GM19025 (cell line): ENCODE data around the gene SSB.
"Not testable (repeated sequence)": the region's sequence is repeated elsewhere in the genome, so short reads cannot be mapped to it uniquely, and the experiment has no call there.

Experiments used
- ATAC-seq: cut with Tn5 transposase; IDR thresholded peaks from one replicate; pipeline ENCODE4 v1.9.1; 2021; ENCODE audit warnings: mild to moderate bottlenecking, low read depth, moderate library complexity; ENCODE audit not compliant: unreplicated experiment

The SSB gene

DNA sequence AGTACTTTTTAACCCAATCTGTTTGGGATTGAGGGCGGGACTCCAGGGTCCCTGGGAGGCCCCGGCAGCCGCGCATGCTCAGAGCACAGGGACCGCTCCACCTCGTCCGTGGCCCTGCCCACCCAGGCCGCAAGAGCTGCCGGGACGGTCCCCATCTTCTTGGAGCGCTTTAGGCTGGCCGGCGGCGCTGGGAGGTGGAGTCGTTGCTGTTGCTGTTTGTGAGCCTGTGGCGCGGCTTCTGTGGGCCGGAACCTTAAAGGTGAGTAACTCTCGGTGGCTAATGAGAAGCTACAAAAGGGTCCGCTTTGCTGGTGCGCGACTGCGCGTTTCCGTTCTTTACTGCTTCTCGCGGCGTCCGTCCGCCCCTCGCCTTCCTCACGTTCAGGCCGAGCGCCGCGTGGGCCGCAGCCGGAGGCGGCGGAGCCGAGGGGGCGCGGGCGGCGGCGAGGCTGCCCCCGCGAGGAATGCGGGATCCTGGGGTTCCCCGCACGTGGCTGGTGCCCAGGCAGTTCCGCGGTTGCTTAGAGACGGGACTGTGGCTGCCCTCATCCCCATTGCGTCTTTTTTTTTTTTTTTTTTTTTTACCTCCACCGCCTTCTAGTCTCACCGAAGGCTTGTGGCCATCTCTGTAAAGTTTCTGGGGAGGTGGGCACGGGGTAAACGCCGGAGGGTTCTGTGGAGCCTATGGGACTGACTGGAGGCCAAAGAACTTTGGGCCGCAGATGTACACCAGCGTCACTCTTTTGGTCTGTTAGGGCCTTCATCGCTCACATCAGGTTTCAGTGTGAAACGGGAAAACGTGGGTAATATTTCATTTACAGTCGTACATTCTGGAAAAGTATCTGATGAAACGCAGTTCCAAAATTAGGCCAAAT, at the start of gene SSB:
Gene SSB (plus strand): TSS at position 154 of the 875 bp plus-strand sequence. CDS start 2,090 bp downstream, outside the sequence.
- ATAC-seq, result peak; percentile 96

DNA sequence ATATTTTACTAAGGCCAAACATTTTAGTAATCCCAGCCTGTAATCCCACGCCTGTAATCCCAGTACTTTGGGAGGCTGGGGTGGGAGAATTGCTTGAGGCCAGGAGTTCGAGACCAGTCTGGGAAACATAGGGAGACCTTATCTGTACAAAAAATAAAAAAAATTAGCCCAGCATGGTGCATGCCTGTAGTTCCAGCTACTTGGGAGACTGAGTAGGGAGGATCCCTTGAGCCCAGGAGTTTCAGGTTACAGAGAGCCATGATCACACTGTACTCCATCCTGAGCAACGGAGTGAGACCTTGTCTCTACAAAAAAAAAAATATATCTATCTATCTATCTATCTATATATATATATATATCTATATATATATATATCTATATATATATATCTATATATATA, 45.9 kb upstream of the SSB start:
- ATAC-seq, result no peak

DNA sequence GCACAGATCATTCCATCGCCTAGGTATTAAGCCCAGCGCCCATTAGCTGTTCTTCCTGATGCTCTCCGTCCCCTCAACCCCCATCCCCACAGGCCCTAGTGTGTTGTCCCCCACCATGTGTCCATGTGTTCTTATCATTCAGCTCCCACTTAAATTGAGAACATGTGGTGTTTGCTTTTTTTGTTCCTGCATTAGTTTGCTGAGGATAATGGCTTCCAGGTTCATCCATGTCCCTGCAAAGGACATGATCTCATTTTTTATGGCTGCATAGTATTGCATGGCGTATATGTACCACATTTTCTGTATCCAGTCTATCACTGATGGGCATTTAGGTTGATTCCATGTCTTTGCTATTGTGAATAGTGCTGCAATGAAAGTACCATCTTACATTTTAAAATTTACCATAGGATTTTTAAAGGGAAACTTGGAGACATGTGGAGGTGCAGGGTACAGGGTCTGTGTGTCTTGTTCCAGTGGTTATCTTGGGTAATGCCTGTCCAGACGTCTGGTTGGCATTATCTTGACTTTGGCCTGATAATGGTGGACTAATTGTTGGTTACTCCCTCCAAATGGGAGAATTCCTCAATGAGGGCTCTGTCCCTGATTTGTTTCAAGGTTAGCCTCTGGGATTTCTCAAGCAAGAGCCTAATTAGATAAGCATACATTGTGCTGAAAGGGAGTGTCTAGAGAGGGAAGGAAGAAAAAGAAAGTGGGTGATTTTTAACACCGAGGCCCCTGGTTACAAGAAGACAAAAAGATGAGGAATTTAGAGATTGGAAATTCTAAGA, 43.4 kb upstream of the SSB start:
- ATAC-seq, result no peak

DNA sequence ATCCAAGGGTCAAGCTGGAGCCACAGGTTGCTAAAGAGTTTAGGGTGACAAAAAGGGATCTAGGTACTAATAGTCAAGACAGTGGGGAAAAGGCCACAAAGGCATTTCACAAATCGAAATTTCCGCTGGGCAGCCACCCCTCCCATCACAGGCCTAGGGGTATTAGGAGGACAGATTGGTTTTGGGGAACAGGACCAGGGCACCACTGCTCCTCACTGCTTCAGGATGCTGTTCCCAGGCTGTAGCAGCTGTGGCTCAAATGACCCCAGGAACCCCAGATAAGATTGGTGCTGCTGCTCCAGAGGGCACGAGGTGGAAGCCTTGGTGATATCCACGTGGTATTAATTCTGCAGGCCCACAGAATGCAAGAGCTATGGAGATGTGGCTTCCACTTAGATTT, 42.3 kb upstream of the SSB start:
- no peak for ATAC-seq

DNA sequence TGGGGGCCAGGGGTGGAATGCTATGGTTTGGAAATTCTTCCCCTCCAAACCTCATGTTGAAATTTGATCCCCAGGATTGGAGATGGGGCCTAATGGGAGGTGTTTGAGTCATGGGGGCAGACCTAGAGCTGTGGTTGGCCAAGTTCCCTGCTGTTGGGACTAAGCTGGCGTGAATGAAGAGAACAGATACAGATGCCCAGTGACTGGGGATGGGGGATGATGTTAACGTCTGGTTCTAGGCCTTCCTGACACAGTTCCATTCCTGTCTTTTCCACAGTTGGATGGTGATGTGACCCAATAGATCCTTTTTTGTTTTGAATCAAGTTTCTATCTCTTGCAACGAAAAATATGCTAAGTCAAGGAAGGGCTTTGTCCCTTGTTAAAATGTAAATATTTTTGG, 41.3 kb upstream of the SSB start:
- no peak for ATAC-seq

DNA sequence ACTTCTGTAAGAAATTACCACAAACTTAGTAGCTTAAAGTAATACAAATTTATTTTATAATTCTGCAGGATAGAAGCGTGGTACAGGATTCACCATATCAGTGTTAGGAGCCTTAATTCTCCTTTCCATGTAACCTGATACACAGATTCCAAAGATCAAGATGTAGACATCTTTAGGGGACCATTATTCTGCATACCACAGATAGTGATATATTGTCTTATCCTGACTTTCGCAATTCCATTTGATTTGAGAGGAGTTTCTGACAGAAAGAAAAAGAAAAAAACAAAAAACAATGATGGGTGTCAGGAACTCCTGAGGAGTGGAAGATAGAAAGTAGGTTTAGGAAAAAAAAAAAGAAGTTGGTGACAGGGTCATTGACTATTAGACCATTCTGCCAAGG, 40.9 kb upstream of the SSB start:
- ATAC-seq, result no peak

DNA sequence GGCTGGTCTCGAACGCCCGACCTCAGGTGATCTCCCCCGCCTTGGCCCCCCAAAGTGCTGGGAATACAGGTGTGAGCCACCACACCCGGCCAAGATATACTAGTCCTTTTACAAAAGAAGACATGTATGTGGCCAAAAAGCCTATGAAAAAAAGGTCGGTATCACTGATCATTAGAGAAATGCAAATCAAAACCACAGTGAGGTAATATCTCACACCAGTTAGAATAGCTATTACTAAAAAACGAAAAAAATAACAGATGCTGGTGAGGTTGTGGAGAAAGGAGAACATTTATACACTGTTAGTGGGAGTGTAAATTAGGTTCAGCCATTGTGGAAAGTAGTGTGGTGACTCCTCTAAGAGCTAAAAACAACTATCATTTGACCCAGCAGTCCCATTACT, 38.7 kb upstream of the SSB start:
- ATAC-seq, result no peak

DNA sequence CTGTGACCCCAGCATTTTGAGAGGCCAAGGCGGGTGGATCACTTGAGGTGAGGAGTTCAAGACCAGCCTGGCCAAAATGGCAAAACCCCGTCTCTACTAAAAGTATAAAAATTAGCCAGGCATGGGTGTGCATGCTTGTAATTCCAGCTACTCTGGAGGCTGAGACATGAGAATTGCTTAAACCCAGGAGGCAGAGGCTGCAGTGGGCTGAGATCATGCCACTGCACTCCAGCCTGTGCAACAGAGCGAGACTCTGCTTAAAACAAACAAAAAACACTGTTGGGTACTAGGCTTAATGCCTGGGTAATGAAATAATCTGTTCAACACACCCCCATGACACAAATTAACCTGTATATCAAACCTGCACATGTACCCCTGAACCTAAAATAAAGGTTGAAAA, 37.9 kb upstream of the SSB start:
- ATAC-seq, result not testable (repeated sequence)

DNA sequence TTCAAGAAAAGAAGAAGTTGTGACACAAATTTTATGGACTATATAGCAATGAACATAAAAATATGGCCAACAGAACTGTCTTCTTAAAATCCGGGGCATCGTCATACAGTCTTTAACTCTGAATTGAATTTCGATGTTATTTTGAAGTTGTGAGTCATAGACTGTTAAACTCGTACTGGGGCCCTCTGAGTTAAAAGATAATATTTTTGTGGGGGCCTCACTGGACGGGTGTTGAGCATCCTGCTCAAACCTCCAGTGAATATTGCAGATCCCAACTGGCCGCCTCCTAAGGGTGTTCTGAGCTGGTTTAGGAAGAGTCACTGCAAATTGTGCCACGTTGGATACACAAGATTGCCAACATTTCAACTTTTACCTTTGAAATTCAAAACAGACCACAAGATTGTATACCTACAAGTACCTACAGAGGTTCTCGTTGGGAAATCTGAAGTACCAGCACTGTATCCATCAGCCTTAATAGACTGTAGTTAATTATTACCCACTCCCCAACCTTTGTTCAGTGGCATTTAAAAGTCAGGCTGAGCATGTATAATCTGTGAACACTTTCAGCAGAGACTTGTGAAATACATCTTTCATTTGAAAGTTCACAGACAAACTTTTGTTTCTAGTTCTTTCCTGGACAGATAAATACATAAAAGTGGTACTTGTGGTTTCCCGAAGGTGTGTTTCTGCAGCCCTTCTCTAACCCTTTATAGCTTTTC, 37.3 kb upstream of the SSB start:
- ATAC-seq, result no peak

DNA sequence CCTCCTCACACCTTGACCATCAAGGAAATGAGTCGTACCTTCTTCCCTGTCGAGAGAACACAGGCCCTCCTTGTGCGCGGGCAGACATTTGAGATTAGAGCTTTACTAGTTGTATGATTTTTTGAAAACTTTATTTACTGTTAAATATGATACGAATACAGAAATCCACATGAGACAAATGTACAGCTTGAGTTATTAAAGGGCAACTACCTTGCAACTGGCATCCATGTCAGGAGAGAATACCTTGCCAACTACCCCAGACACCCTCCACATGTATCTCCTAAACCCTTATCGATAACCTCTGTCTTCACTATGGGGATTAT, 36.7 kb upstream of the SSB start:
- ATAC-seq, result no peak

DNA sequence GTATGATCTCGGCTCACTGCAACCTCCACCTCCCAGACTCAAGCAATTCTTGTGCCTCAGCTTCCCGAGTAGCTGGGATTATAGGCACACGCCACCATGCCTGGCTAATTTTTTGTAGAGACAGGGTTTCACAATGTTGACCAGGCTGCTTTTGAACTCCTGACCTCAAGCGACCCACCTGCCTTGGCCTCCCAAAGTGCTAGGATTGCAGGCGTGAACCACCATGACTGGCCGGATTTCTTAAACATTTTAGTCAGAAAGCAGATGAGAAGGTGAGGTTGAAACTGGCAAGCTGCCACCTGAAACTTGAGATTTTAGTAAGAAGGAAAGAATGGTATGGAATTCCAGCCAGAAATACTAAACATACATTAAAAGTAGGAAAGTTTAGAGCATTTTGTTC, 33.1 kb upstream of the SSB start:
- ATAC-seq, result no peak

DNA sequence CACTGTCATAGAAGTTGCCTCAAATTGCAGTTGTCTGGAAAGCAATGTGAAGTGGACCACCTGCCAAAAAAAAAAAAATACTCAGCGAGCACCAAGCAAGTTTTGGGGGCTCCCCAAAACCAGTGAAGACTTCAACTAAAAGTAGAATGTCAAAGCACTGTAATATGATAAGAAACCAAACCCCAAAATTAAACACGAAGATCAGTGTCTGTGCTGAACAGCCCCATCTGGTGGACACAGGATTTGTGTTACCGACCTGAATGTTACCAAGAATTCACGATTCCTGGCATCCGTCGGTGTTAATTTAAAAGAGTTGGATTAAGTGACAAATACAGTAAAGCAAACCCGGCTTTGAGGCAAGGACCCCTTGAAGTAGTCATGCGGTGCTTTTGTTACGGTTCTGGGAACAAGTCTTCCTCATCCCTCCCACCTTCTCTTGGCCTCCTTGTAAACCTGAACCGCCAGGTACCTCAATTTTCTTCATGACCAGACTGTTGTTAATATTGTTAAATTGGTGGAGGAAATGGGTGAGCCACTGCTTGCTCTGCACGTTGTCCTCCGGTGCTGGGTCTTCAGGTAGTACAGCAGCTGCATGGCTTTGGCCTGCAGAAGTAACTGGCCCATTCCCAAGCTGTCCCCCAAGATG, 31.3 kb upstream of the SSB start:
- ATAC-seq, result no peak

DNA sequence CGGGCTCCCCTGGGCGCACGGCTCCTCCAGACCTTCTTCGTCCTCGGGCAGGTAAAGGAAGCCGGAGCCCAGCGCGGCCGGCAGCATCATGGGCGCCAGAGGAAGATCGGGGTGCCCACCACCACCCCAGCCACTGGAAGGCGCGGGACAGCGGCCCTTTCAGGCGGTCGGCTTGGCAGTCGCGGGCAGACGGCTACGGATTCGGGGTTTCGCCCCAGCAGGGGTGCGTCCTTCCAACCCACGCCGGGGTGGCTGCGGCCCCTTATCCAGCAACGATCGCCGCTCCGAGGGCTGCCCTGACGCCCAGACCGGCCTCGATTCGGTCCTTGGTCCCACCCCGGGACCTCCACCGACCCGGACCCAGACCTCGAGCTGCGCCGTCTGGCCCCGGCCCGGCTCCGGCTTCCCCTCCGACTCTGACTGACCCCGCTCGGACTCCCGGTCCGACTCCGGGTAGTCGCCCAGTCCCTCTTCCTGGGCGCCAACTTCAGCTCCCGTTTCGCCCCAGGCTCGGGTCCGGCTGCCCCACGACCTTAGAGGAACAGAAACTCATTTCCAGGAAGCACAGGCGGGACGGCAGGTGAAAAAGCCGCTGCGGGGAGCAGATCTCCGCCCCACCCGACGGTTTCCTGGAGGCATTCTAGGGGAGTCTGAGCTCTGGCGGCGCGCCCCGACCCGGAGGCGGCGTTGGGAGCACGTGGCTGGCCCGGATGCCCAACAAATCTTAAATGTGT, 30.2 kb upstream of the SSB start:
- ATAC-seq, result no peak

DNA sequence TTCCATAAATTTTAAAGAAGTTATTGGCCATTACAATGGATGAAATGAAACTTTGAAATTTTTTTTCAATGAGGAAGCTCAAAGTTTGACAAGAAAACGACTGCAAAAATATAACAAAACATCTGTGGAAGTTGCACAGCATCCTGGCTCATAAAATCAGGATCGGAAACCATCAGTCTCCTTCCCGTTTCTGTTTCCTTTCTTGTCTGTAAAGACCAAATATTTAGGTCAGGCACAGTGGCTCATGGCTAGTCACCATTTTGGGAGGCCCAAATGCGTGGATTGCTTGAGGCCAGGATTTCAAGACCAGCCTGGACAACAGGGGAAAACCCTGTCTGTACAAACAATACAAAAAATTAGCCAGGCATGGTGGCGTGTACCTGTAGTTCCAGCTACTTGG, 27.6 kb upstream of the SSB start:
- ATAC-seq, result no peak

DNA sequence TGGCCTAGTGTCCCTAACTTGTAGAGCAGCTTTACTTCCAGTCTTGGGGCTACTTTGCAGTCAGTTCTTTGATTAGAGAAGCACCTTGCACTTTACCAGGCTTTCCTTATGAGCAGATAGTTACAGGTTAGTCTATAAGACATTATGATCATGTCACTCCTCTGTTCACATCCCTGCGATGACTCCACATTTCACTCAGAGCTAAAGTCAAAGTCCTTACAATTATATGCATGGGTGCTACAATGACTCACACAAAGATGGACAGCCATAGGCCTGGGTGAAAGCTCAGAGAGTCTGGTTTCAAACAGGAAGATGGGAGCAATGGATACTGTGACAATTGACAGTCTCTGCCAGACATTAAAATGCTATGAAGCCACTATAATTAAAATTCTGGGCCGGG, 27.1 kb upstream of the SSB start:
- no peak for ATAC-seq

DNA sequence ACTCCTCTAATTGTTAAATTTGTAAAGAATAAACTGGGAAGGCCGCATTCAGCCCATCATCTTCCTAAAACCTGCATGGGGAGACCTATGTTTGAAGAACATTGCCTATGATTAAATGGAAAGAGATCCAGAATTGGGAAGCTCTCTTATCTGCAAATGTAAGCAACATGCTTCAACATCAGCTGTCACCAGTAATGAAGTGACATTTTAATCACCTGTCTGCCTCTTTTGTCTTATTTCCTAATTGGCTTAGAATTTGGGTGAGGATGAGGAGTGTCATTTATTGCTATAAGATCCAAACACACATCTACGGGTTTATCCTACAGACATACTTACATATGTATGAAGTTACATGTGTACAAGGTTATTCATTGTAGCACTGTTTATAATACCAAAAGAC, 26.0 kb upstream of the SSB start:
- no peak for ATAC-seq

DNA sequence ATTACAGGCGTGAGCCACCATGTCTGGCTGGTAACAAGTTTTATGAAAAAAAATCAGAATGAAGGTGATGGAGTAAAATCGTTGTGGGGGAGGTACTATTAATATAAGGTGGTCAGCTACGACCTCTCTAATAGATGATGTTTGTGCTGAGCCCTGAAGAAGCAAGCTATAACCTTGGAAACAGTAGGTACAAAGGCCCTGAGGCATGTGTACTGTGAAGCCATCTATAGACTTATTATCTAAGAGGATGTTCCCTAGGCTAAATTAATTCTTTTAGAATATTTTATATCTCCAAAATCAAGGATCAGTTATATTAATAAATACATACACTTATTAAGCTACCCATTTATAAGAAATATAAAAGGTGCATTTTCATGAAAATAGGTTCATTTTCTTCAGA, 23.3 kb upstream of the SSB start:
- no peak for ATAC-seq

DNA sequence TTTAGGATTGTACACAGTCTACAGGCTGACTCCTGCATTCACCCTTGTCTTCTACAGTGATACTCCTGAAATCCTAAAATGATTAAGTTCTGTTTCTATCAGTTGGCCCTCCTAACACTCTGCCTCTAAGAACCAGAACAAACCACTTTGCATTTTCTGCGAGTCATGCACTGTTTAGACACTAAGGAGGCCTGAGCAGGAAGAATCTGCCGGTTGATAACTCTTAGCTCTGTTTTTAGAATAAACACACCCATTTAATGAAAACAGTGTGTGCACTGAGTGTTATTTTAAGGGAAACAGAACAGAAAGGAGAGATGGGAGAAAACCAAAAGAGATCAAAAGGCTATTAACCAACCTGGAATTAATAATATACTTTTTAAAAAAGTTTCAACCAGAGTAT, 22.9 kb upstream of the SSB start:
- ATAC-seq, result no peak

DNA sequence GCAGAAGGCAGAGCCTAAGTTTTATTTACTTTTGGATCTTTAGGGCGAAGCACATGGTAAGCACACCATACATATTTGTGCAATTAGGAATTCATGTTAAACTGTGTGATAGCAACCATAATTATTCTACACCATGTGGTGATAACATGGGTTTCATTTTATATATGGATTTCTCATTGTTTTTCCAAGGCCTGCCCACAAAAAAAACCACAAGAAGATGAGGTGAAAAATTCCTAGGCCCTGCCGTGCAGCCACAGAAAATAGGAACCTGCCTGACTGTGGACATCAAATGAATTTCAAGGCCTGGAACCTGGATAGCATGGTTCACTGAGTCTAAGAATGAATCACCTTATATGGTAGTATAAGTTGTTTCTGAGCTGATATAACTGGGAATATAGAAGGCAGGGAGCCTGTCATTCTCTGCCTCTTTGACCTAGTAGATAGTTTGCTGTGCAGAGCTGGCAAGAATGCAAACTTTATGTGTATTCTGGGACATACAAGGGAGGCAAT, 22.4 kb upstream of the SSB start:
- no peak for ATAC-seq

DNA sequence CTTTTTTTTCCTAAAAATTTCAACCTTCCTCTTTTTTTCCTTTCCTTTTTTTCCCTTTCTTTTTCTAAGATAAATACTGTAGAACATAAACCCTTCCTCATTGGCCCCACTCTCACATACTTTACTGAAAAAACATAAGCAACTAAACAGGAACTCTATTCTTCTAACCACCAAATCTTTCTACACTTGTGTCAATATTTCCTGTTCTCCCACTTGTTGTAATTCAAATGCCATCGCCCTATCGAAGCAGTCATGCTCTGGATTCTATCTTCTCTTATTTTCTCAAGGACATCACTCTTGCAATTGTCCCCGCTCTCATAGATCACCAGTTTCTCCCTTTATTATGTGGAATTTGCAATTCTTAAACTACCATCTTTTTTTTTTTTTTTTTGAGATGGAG, 20.2 kb upstream of the SSB start:
- no peak for ATAC-seq
